Measurements from ENCODE around the gene HHAT. TPM values are rescaled to one million over a fixed set of nuclear protein-coding genes. Genes with fewer than 3 reads are reported as not detected.

HHAT gene
- total and polyA plus RNA-seq, 2 of the 13 experiments (the other 11 are each of a cell fraction or from before 2014, with no cell fraction given) = 2.6 to 4.9 TPM

DNA sequence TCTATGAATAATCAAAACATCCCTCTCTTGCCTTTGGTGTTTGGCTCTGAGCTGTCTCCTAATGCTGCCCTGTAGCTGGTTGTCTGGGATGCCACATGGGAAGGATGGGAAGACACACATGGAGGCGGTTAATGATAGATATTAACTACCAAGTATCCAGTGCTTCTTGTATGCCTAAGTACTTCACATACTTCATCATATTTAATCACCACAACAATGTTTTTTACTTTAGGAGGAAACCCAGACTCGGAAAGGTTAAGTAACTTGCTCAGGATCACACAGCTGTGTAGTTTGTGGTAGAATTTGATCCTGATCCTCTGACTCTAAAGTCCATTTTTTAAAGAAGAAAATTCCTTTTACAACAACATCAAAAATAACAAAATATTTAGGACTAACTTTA, 88.0 kb downstream of the HHAT start:
- in situ Hi-C loops (cut with HindIII; ENCODE audit: extremely low pct_ligation_motif_present, low pct_unique_long_range_greater_than_20kb) (no loop called here), intact Hi-C loops (cut with micrococcal nuclease; ENCODE audit: unreplicated experiment) (no loop called here)
- DNase-seq (ENCODE audit: low spot score) (no peak), FAIRE-seq (no peak), ATAC-seq (no peak)
- Histone ChIP-seq H3K9ac (ENCODE audit: insufficient read depth, low read depth, low read length) (no peak overlapping the region), H3K36me3 (replicated peaks in 1 of 2; ENCODE audit: control insufficient read depth in 1 of 2, insufficient read depth in 2 of 2, low read length in 2 of 2) (no peaks in the 10 kb centered on the region), H3K27me3 (ENCODE audit: control insufficient read depth in 1 of 2, insufficient read depth in 2 of 2, low read length in 2 of 2) (no peaks in the 10 kb centered on the region), H3K79me2 (ENCODE audit: insufficient read depth, low read length) (no peaks in the 10 kb centered on the region), H2AFZ (ENCODE audit: low read length) (no peak overlapping the region), H4K20me1 (ENCODE audit: insufficient read depth, low read length) (no peaks in the 10 kb centered on the region), H3K4me3 (replicated peaks in 1 of 3; ENCODE audit: insufficient read depth in 1 of 3, low read depth in 2 of 3, low read length in 3 of 3) (no peak overlapping the region), H3K4me1 (ENCODE audit: insufficient read depth, low read length) (no peaks in the 10 kb centered on the region), H3K27ac (ENCODE audit: extremely low read length, insufficient read depth, low read length) (no peak overlapping the region), H3K9me3 (ENCODE audit: low read length) (no peaks in the 10 kb centered on the region), H3K4me2 (ENCODE audit: low read depth, low read length) (no peak overlapping the region)
- ChIA-PET CTCF (ENCODE audit: low intra/inter-chr PET ratio, low total read pairs) (no interaction called here), POLR2A (no interaction called here)
- no TSS peak for BruUV-seq (replicated peaks)
- 73% methylated on average over 2 of the region's 2 CpGs for WGBS (ENCODE audit: low lambda C conversion rate)
- TF ChIP-seq ZNF7 (CRISPR knock-in tag; IDR thresholded peaks at IDR 0.05) (no peak), ZNF30 (CRISPR knock-in tag; IDR thresholded peaks at IDR 0.05) (no peak)
- TF ChIP-seq, protein P1, sequence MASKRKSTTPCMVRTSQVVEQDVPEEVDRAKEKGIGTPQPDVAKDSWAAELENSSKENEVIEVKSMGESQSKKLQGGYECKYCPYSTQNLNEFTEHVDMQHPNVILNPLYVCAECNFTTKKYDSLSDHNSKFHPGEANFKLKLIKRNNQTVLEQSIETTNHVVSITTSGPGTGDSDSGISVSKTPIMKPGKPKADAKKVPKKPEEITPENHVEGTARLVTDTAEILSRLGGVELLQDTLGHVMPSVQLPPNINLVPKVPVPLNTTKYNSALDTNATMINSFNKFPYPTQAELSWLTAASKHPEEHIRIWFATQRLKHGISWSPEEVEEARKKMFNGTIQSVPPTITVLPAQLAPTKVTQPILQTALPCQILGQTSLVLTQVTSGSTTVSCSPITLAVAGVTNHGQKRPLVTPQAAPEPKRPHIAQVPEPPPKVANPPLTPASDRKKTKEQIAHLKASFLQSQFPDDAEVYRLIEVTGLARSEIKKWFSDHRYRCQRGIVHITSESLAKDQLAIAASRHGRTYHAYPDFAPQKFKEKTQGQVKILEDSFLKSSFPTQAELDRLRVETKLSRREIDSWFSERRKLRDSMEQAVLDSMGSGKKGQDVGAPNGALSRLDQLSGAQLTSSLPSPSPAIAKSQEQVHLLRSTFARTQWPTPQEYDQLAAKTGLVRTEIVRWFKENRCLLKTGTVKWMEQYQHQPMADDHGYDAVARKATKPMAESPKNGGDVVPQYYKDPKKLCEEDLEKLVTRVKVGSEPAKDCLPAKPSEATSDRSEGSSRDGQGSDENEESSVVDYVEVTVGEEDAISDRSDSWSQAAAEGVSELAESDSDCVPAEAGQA (IDR thresholded peaks at IDR 0.05; ENCODE audit: low read depth) = no peak
- TF ChIP-seq, protein P1 (CRISPR knock-in tag; IDR thresholded peaks at IDR 0.05; ENCODE audit: borderline replicate concordance) = no peak
